ENCODE results near the gene CBFA2T2. TPM values are rescaled to one million over a fixed set of nuclear protein-coding genes. Genes with fewer than 3 reads are reported as not detected.
A peak's percentile ranks its signal among the peaks of the same experiment; 100 is the strongest.
"Not testable (repeated sequence)": the region's sequence is repeated elsewhere in the genome, so short reads cannot be mapped to it uniquely, and the experiment has no call there.

Gene CBFA2T2
- total RNA-seq (10 to 100 TPM; 11.5 to 29.8 (median 21.5) TPM), polyA plus RNA-seq (10 to 100 TPM in 1 of 2 donors, 1 to 10 TPM in 1; 9.4 to 21.2 TPM)
- long read RNA-seq, donor 1, partial matches to known transcripts, result 11 of 32 reads
- long read RNA-seq, donor 1, other reads (novel, unspliced or antisense), result 19 of 32 reads
- long read RNA-seq, donor 2, partial matches to known transcripts, result 5 of 8 reads
- long read RNA-seq, donor 2, other reads (novel, unspliced or antisense), result 0 of 8 reads
- long read RNA-seq, donor 3, transcript CBFA2T2-201 (11 exons, 2,864 nt), result major isoform, 6 of 32 reads
- long read RNA-seq, donor 3, partial matches to known transcripts, result 10 of 32 reads
- long read RNA-seq, donor 3, other reads (novel, unspliced or antisense), result 16 of 32 reads

- H3K27me3 ChIP-seq, result no peaks in the 10 kb centered on the region
- WGBS, 3 donors, result 0 to 1% (median 1%) methylated on average over 42 to 105 of the region's 105 CpGs
- H3K36me3 ChIP-seq, result no peaks in the 10 kb centered on the region
- H3K4me3 ChIP-seq, result peak within 1 kb of the TSS; percentile 94
- peak within 1 kb of the TSS; percentile 86 to 94 for H3K27ac ChIP-seq
- peak; percentile 66 to 84 (median 77) for DNase-seq
- H3K9me3 ChIP-seq, result no peaks in the 10 kb centered on the region
- peaks cover 6% of the 10 kb centered on the region for H3K4me1 ChIP-seq (ENCODE audit: insufficient read depth)
- intact Hi-C loops (cut with DNase I), result loop anchor here in 1 of 4 donors (10.0 kb wide), 1 partner anchor 155 kb away; no protein-coding TSS in a partner anchor
- TF ChIP-seq EP300 (IDR thresholded peaks at IDR 0.05) (no peak), POLR2A (IDR thresholded peaks at IDR 0.05) (no peak), CTCF (IDR thresholded peaks at IDR 0.05) (no peak)
Measured at GRCh38 chr20:33490023-33490933, at the start of gene CBFA2T2. TSS of gene CBFA2T2 (plus strand) at chr20:33490096. CDS start at chr20:33490268, 172 bp downstream.

GRCh38 chr20:33440562-33440961 lies 49.3 kb upstream of the CBFA2T2 start:
- H3K9me3 ChIP-seq; H3K36me3 ChIP-seq; H3K4me1 ChIP-seq (ENCODE audit: insufficient read depth); H3K27me3 ChIP-seq; H3K4me3 ChIP-seq; DNase-seq; H3K27ac ChIP-seq; intact Hi-C loops (cut with DNase I): not testable (repeated sequence)
- WGBS, 3 donors, result 89 to 92% (median 91%) methylated on average over 7 of the region's 7 CpGs

- TF ChIP-seq CTCF (IDR thresholded peaks at IDR 0.05), result no peak
- no peak for TF ChIP-seq EP300 (IDR thresholded peaks at IDR 0.05)
- no peak for TF ChIP-seq POLR2A (IDR thresholded peaks at IDR 0.05)
- Histone ChIP-seq H3K27ac (peak overlapping the region in 1 of 2 donors; percentile 15), H3K9me3 (no peaks in the 10 kb centered on the region), H3K4me3 (no peak overlapping the region), H3K36me3 (no peaks in the 10 kb centered on the region), H3K27me3 (no peaks in the 10 kb centered on the region), H3K4me1 (ENCODE audit: insufficient read depth) (peaks cover 4% of the 10 kb centered on the region)
- intact Hi-C loops (cut with DNase I), result no loop called here
- 40 to 54% (median 44%) methylated on average over 7 of the region's 7 CpGs for WGBS, 3 donors
- no peak for DNase-seq
Measured at GRCh38 chr20:33441142-33441955, 48.5 kb upstream of the CBFA2T2 start.

GRCh38 chr20:33442136-33443005 lies 47.5 kb upstream of the CBFA2T2 start:
- peaks cover 4% of the 10 kb centered on the region for H3K4me1 ChIP-seq (ENCODE audit: insufficient read depth)
- intact Hi-C loops (cut with DNase I), result no loop called here

More at GRCh38 chr20:33442136-33443005, 47.5 kb upstream of the CBFA2T2 start:
- 73 to 78% (median 78%) methylated on average over 9 of the region's 9 CpGs for WGBS, 3 donors
- TF ChIP-seq EP300 (IDR thresholded peaks at IDR 0.05) (no peak), CTCF (IDR thresholded peaks at IDR 0.05) (no peak), POLR2A (IDR thresholded peaks at IDR 0.05) (no peak)
- no peaks in the 10 kb centered on the region for H3K36me3 ChIP-seq
- H3K27me3 ChIP-seq, result no peaks in the 10 kb centered on the region
- H3K27ac ChIP-seq, result peak overlapping the region; percentile 55 to 66
- peak overlapping the region; percentile 71 for H3K4me3 ChIP-seq
- no peaks in the 10 kb centered on the region for H3K9me3 ChIP-seq
- DNase-seq, result no peak
